22Rv1 (cell line): ENCODE data around the gene GPR17.

Source experiments
- CTCF ChIP-seq: fragments of 450-650 bp; IDR thresholded peaks from 2 replicates; pipeline ENCODE4 v1.5.1; 2017; ENCODE audit warnings: mild to moderate bottlenecking
- ZFX ChIP-seq: fragments of 450-650 bp; IDR thresholded peaks from 2 replicates; pipeline ENCODE4 v1.6.1; 2017; ENCODE audit warnings: antibody characterized with exemption, borderline replicate concordance

- TF ChIP-seq CTCF, result no peak
- TF ChIP-seq ZFX, result no peak
These were observed 14.3 kb downstream of the GPR17 start for GRCh38 chr2:127660291-127660578.
